Large intestine (tissue), 3 donors: ENCODE data around the gene AGR2. TPM values are rescaled to one million over a fixed set of nuclear protein-coding genes. Genes with fewer than 3 reads are reported as not detected.
A peak's percentile ranks its signal among the peaks of the same experiment; 100 is the strongest.

ENCODE experiments used
- DNase-seq, 2 donors: peaks; one replicate each; pipeline versions ENCODE4 v3.0.0 to v3.0.0-alpha.2; 2013
- H3K27ac ChIP-seq: one replicate; pipeline ENCODE4 v1.5.1; 2013; ENCODE audit warnings: low read length
- H3K27me3 ChIP-seq: 2 replicates; pipeline ENCODE4 v1.6.1; 2013; ENCODE audit warnings: low read length; ENCODE audit not compliant: control insufficient read depth, insufficient read depth
- H3K36me3 ChIP-seq: 2 replicates; pipeline ENCODE4 v1.6.1; 2013; ENCODE audit warnings: low read length; ENCODE audit not compliant: control insufficient read depth, insufficient read depth
- H3K4me1 ChIP-seq: one replicate; pipeline ENCODE4 v1.6.1; 2013; ENCODE audit warnings: low read length; ENCODE audit not compliant: control insufficient read depth, insufficient read depth
- H3K4me3 ChIP-seq: one replicate; pipeline ENCODE4 v1.5.1; 2013; ENCODE audit warnings: low read length
- H3K9me3 ChIP-seq: one replicate; pipeline ENCODE4 v1.6.1; 2013; ENCODE audit warnings: mild to moderate bottlenecking, low read depth, low read length, moderate library complexity; ENCODE audit not compliant: control insufficient read depth
- WGBS: methylation state at CpG from one replicate; pipeline ENCODE4 v1.1.5; 2013; ENCODE audit warnings: low lambda C conversion rate; ENCODE audit not compliant: insufficient coverage; 5-methylcytosine and 5-hydroxymethylcytosine counted together
- polyA plus RNA-seq: library from polyadenylated mRNA; unstranded; fragments of 120-200 nt; gene quantifications from one replicate; pipeline ENCODE4 v1.2.1, GENCODE V29; 2013

AGR2 gene
- polyA plus RNA-seq, 1 donor = 527 TPM

DNA sequence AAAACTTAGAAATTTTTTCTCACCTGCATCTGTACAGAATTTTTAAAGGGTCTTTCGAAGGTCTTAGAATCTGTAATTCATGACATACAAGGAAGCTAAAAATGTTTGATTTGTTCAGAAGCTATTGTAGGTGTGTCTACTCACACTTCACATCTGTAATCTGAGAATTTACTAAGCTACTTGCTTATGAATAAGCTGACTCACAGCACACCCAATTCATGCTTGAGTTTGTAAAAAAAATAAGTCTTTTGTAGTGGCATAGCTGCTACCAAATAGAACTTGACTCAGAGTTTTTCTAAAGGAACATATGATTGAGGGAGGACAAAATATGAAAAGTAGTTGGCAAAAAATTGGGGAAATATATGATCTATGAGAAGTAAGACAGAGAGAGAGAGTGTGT lies 12.7 kb upstream of the AGR2 start:
- Histone ChIP-seq H3K27me3 (no peaks in the 10 kb centered on the region), H3K4me3 (no peak overlapping the region), H3K4me1 (peaks cover 24% of the 10 kb centered on the region), H3K9me3 (no peaks in the 10 kb centered on the region), H3K27ac (no peak overlapping the region), H3K36me3 (no peaks in the 10 kb centered on the region)
- no CpG with 5 or more reads among the region's 1 CpG for WGBS
- DNase-seq = no peak

DNA sequence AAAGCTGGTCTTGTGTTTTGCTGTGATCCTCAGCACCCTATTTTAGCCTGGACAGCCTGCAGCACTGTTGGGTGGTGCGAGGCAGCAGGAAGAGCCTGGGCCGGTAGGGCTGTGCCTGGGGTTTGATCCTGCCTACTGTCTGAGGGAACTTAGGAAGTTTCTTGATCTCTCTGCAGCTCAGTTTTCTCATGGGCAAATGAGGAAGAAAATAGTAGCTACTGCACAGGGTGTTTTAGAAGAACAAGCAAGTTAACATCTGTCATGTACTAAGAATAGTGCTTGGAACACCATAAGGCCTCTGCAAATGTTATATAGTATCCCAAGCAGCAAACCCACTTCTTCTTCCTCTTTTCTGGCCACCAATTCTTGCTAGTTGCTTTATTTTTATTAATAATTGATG lies 12.0 kb upstream of the AGR2 start:
- Histone ChIP-seq H3K4me1 (peaks cover 25% of the 10 kb centered on the region), H3K4me3 (no peak overlapping the region), H3K36me3 (no peaks in the 10 kb centered on the region), H3K9me3 (no peaks in the 10 kb centered on the region), H3K27ac (peak overlapping the region; percentile 8), H3K27me3 (no peaks in the 10 kb centered on the region)
- WGBS = no CpG with 5 or more reads among the region's 2 CpGs
- DNase-seq = no peak

DNA sequence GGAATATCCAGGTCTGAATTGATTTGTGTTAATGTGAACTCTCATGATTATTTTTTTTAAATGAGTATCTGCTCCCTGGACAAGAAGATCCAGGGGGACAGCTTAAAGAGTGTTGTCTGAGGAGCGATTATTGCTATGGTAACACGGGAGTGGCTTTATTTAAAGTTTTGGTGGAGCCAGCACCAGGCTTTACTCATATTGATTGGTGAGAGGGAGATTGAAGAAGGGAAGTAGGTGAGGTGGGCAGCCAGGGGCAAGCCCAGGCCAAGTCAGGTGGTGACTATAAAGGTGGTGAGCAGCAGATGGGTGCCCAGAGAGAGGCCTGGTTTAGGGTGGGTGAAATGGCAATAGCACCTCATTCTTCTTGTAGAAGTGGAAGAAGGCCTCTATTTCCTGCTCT lies 10.2 kb upstream of the AGR2 start:
- no CpG with 5 or more reads among the region's 2 CpGs for WGBS
- DNase-seq = peak in 1 of 2 donors; percentile 59
- peak overlapping the region; percentile 25 for H3K27ac ChIP-seq

DNA sequence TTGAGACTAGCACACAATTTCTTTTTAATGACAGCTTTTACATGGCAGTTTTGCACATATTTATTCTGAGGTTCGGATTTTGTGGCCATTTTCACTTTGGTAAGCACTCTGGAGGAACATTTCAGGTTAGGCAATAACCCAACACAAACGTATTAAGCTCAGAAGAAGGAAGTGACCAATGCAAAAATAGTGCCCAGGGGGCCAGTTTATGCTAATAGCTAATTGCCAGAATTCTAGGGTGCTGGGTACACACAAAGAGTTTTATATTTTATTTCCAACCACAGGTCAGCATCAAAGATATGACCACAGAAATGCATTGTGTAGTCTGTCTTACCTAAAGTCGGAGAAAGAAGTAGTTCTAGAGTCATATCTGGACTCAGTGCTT lies 8.4 kb upstream of the AGR2 start:
- WGBS = no CpG with 5 or more reads among the region's 3 CpGs
- H3K27ac ChIP-seq = no peak overlapping the region
- no peaks in the 10 kb centered on the region for H3K36me3 ChIP-seq
- no peaks in the 10 kb centered on the region for H3K27me3 ChIP-seq
- H3K9me3 ChIP-seq = no peaks in the 10 kb centered on the region
- no peak for DNase-seq
- no peak overlapping the region for H3K4me3 ChIP-seq
- H3K4me1 ChIP-seq = peaks cover 29% of the 10 kb centered on the region

More for the DNA sequence above, 10.2 kb upstream of the AGR2 start:
- H3K9me3 ChIP-seq = no peaks in the 10 kb centered on the region
- no peaks in the 10 kb centered on the region for H3K27me3 ChIP-seq
- no peak overlapping the region for H3K4me3 ChIP-seq
- peaks cover 29% of the 10 kb centered on the region for H3K4me1 ChIP-seq
- H3K36me3 ChIP-seq = no peaks in the 10 kb centered on the region

DNA sequence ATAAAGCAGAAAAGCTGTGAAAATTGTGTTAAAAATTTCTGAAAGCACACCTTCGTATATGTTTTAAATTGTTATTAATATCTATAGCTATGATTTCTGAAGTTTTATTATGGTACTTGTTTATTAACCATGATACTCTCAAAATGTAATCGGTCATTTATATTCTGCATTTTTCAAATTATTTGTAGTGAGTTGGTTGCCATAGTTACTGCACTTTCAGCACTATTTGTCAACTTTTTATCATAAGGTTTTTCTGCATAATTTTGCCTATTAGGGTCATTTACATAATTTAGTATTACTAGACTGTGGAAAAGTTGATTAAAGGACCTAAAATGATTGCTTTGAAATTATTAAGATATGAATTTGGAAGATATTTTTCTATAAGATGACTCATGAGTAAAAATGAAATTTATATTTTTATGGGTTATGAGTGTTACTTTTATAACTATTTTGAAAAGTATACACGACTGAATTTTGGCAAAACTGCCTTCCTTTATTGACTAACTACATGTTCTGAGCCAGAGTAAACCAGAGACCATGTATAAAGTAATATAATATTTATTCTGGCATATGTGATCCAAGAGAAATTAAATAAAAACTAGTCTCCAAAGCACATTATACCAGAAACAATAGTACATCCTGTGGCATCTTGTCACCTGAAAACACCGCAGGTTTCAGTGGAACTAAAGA lies 7.9 kb upstream of the AGR2 start:
- H3K27ac ChIP-seq = no peak overlapping the region
- H3K36me3 ChIP-seq = no peaks in the 10 kb centered on the region
- H3K27me3 ChIP-seq = no peaks in the 10 kb centered on the region
- H3K4me1 ChIP-seq = peaks cover 26% of the 10 kb centered on the region
- WGBS = 86% methylated on average over 3 of the region's 4 CpGs
- DNase-seq = no peak
- no peak overlapping the region for H3K4me3 ChIP-seq
- no peaks in the 10 kb centered on the region for H3K9me3 ChIP-seq

DNA sequence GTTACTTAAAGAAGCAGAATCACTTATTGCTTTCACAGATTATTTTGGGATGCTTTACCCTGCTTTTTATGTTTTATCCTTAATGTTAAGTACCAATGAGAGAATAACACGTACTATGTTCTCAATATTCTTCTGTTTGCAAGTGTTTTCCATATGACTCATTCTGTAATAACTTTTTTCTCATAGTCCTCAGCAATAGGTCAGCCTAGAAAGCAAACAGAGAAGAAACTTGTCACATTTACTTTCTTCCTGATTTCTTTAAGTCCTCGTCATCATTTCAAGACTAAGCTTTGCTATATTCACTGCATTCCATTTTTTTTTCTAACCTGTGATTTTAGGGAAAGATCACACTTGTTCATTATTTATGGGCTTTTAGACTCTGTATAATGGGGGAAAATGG lies 6.8 kb upstream of the AGR2 start:
- H3K4me3 ChIP-seq = no peak overlapping the region
- 27% methylated on average over 2 of the region's 2 CpGs for WGBS
- H3K4me1 ChIP-seq = peaks cover 27% of the 10 kb centered on the region
- H3K27ac ChIP-seq = peak overlapping the region; percentile 84
- H3K36me3 ChIP-seq = no peaks in the 10 kb centered on the region
- peak in 1 of 2 donors; percentile 78 for DNase-seq
- H3K9me3 ChIP-seq = no peaks in the 10 kb centered on the region
- no peaks in the 10 kb centered on the region for H3K27me3 ChIP-seq

DNA sequence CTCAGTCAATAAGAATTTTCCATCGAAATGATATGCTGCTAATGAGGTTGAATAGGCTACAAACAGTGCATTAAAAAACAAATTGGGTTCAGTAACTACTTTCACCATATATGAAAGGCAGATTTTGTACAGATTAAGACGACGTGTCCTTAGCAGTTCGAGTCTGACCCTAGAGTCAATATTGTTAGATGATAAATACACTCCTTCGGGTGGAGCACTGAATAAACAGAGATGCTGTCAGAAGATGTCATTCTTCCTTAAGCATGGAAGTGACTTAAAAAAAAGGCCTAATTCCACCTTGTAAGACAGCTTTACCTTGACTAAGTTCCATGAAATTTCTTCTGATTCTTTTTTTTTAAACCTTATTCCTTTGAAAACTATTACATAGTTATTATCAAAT lies 5.8 kb upstream of the AGR2 start:
- no peaks in the 10 kb centered on the region for H3K36me3 ChIP-seq
- no peaks in the 10 kb centered on the region for H3K9me3 ChIP-seq
- H3K27me3 ChIP-seq = no peaks in the 10 kb centered on the region
- DNase-seq = peak in 1 of 2 donors; percentile 38
- peaks cover 33% of the 10 kb centered on the region for H3K4me1 ChIP-seq
- H3K4me3 ChIP-seq = no peak overlapping the region
- WGBS = 0% methylated on average over 1 of the region's 5 CpGs
- H3K27ac ChIP-seq = peak overlapping the region; percentile 39

DNA sequence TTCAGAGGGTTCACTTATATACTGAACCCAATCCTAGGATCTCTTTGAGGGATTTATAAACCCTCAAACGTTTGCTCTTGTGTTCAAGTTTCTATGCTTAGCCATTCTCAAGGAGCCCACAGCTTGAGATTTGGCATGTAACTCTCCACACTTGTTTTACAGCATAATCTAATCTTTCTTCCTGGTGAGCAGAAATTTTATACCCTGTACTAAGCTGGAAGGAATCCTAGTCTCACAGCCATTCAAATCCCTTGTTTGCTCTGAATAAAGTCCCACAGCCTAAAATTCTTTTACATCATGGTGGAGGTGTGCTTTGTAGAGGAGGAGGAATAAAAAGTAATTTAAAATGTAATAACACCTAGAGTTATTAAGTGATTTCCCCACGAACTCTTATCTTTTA lies 5.3 kb upstream of the AGR2 start:
- WGBS = 20% methylated on average over 1 of the region's 2 CpGs
- Histone ChIP-seq H3K27me3 (no peaks in the 10 kb centered on the region), H3K36me3 (no peaks in the 10 kb centered on the region), H3K4me1 (peaks cover 32% of the 10 kb centered on the region), H3K9me3 (no peaks in the 10 kb centered on the region), H3K4me3 (no peak overlapping the region), H3K27ac (no peak overlapping the region)
- no peak for DNase-seq

DNA sequence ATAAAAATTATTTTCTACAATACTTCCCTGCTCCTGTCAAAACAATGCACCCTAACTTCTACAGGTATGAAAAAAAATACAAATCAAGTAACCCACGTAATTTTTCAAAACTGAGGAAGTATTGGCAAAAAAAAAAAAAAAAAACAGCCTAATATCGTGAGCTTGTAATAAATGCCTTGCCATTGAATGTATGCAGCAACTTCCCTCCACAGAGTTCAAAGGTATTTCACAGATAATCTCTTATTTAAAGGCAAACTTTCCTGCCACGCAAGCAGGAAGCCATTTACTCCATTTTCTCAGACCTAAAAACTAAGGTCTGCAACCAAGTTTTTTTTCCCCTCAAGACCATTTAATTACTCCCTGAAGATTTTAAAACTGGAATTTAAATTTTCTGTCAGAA lies 642 bp upstream of the AGR2 start:
- WGBS = 0% methylated on average over 1 of the region's 3 CpGs
- no peaks in the 10 kb centered on the region for H3K27me3 ChIP-seq
- H3K27ac ChIP-seq = peak overlapping the region; percentile 87
- DNase-seq = peak in 1 of 2 donors; percentile 81
- peaks cover 6% of the 10 kb centered on the region for H3K36me3 ChIP-seq
- H3K4me3 ChIP-seq = peak overlapping the region; percentile 60
- peaks cover 18% of the 10 kb centered on the region for H3K4me1 ChIP-seq
- no peaks in the 10 kb centered on the region for H3K9me3 ChIP-seq

DNA sequence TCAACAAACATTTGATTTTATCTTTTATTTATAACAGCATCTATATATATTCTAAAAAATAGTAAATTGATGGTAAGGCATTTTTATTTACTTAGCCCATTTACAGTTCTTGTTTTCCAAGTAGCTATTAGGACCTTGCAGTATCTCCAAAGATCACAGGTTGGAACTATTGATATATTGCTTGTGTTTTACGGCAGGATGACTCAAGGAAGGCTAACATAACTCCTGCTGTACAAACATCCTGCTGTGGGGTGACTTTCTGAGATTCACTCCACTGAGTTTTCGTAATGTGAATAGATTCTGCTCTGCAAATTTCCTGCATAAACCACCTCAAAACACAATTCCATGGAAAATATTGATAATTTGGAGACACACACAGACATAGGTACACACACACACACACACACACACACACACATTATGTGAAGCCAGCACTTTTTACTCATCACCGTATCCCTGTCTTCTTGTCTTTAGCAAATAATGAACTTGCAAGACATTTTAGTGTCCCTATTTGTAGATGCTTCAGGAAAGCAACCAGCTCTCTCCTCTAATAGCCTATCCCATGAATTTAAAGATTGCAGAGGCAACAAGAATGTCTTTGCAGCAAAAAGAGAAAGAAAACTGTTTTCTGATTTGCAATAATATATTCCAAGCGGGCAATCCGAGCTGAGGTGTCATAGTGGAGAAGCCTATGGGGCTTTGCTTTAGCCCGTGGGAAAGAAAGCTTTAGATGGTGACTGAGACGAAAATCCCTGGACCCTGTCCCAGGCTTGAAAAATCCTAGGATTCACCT lies 722 bp downstream of the AGR2 start:
- Histone ChIP-seq H3K9me3 (no peaks in the 10 kb centered on the region), H3K4me1 (peaks cover 24% of the 10 kb centered on the region), H3K4me3 (peak overlapping the region; percentile 60), H3K27ac (peak overlapping the region; percentile 87), H3K27me3 (no peaks in the 10 kb centered on the region), H3K36me3 (peaks cover 15% of the 10 kb centered on the region)
- WGBS = 42% methylated on average over 3 of the region's 7 CpGs
- DNase-seq = peak in 1 of 2 donors; percentile 76
